Gastrocnemius medialis (tissue), 4 donors: ENCODE results near the gene PLG.
"Not testable (repeated sequence)": the region's sequence is repeated elsewhere in the genome, so short reads cannot be mapped to it uniquely, and the experiment has no call there.

Experiments used
- CTCF ChIP-seq, 5 experiments: fragments of 450-650 bp in 3 of 5; fragments of 200-600 bp in 2 of 5; sonication (generic) in 2 of 5; IDR thresholded peaks in 4 of 5; conservative IDR thresholded peaks in 1 of 5; 1 replicate in 4 of 5; 2 replicates in 1 of 5; pipeline ENCODE4 v1.5.1; 2016 to 2019; ENCODE audit warnings: antibody characterized with exemption in 5 of 5, mild to moderate bottlenecking in 3 of 5, moderate library complexity in 3 of 5
- POLR2A ChIP-seq, 2 donors: fragments of 450-650 bp; IDR thresholded peaks; one replicate each; pipeline ENCODE4 v1.6.1; 2017; ENCODE audit warnings: antibody characterized with exemption in 2 of 2, mild to moderate bottlenecking in 2 of 2, moderate library complexity in 2 of 2

GRCh38 chr6:160780656-160781055 is 78.6 kb downstream of the PLG start:
- not testable (repeated sequence) for TF ChIP-seq CTCF (IDR thresholded peaks at IDR 0.05 in 4 of 5, conservative IDR thresholded peaks at IDR 0.05 in 1 of 5); POLR2A (IDR thresholded peaks at IDR 0.05)
